Right lung (tissue), 5 donors: ENCODE results near the gene FOXB2. TPM values are rescaled to one million over a fixed set of nuclear protein-coding genes. Genes with fewer than 3 reads are reported as not detected.

Experiments used
- DNase-seq, 2 donors: peaks; one replicate each; pipeline ENCODE4 v3.0.0-alpha.2; 2013
- polyA plus RNA-seq, 5 donors: library from polyadenylated mRNA; unstranded; fragments of 120-200 nt; gene quantifications; one replicate each; pipeline versions ENCODE4 v1.2.1 to v1.2.3, GENCODE V29; 2013; ENCODE audit warnings: inconsistent platforms in 1 of 5, low replicate concordance in 1 of 5; ENCODE audit not compliant: insufficient read length in 5 of 5, insufficient read depth in 1 of 5

The FOXB2 gene
- polyA plus RNA-seq, 5 donors = not detected

DNA sequence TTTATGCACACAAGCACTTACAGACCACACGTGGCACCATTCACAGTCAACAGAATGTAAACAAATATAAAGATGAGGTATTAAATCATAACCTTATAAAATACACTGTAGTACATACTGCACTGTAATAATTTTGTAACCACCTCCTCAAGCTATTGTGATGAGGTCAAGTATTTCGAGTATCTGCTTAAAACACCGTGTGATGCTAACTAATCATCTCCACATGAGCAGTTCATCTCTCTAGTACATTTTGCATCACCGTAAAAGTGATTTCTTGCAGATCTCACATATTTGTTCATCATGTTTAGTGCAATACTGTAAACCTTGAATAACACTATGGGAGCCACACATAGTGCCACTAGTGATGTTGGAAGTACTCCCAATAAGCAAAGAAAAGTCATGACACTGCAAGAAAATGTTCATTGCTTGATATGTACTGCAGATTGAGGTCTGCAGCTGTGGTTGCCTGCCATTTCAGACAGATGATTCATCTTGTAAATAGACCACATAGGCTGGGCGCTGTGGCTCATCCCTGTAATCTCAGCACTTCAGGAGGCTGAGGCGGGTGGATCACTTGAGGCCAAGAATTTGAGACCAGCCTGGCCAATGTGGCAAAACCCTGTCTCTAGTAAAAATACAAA is 44.3 kb downstream of the FOXB2 start:
- no peak for DNase-seq

DNA sequence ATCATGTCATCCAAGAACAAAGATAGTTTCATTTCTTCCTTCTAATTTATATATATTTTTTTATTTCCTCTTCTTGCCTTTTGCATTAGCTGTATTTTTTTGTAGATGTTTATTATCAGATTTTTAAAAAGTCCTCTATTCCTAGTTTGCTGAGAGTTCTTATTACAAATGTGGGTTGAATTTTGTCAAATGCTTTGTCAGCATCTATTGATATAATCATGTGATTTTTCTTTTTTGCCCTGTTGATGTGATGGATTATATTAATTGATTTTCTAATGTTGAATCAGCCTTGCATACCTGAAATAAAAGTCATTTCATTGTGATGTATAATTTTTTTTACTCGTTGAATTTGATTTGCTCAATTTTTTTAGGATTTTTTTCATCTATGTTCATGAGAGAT is 46.9 kb downstream of the FOXB2 start:
- no peak for DNase-seq

Other genes with a start within 250 kb of the FOXB2 start
- 1 to 10 TPM; 2.5 to 4.4 (median 3.3) TPM for gene PRUNE2, start 113.5 kb upstream of the FOXB2 start, polyA plus RNA-seq
- 10 to 100 TPM; 14.4 to 35.1 (median 28.8) TPM for gene VPS13A, start 157.9 kb downstream of the FOXB2 start, polyA plus RNA-seq